NCI-H1417 treated with DMSO at 0.1 percent for 48 hours (cell line): ENCODE measurements around the gene SRPK1.
"Not testable (repeated sequence)": the region's sequence is repeated elsewhere in the genome, so short reads cannot be mapped to it uniquely, and the experiment has no call there.

Experiments
- DNase-seq: peaks from one replicate; lab custom pipeline; 2025; lab: John Stamatoyannopoulos, UW

Gene SRPK1

GRCh38 chr6:35931120-35931561 lies 10.2 kb upstream of the SRPK1 start:
- no peak for DNase-seq

- no peak for DNase-seq
These were observed 8.7 kb upstream of the SRPK1 start for GRCh38 chr6:35929601-35930000.

GRCh38 chr6:35926509-35927215 lies 5.8 kb upstream of the SRPK1 start:
- DNase-seq = no peak

- DNase-seq = no peak
These were observed 5.1 kb upstream of the SRPK1 start for GRCh38 chr6:35925961-35926360.

- DNase-seq = no peak
These were observed 3.2 kb upstream of the SRPK1 start for GRCh38 chr6:35924146-35924545.

GRCh38 chr6:35922139-35922554 lies 1.2 kb upstream of the SRPK1 start:
- DNase-seq = no peak

GRCh38 chr6:35919827-35920751 lies 809 bp downstream of the SRPK1 start:
- no peak for DNase-seq

- DNase-seq = no peak
These were observed 1.6 kb downstream of the SRPK1 start for GRCh38 chr6:35919085-35919826.

- DNase-seq = not testable (repeated sequence)
These were observed 4.0 kb downstream of the SRPK1 start for GRCh38 chr6:35916893-35917292.

GRCh38 chr6:35916056-35916455 lies 4.8 kb downstream of the SRPK1 start:
- no peak for DNase-seq

- DNase-seq = no peak
These were observed 6.4 kb downstream of the SRPK1 start for GRCh38 chr6:35914536-35914935.

- no peak for DNase-seq
These were observed 8.8 kb downstream of the SRPK1 start for GRCh38 chr6:35911871-35912653.

GRCh38 chr6:35909571-35909970 lies 11.3 kb downstream of the SRPK1 start:
- DNase-seq = not testable (repeated sequence)

- not testable (repeated sequence) for DNase-seq
These were observed 12.0 kb downstream of the SRPK1 start for GRCh38 chr6:35908753-35909401.

- DNase-seq = no peak
These were observed 13.1 kb downstream of the SRPK1 start for GRCh38 chr6:35907750-35908149.

- no peak for DNase-seq
These were observed 14.4 kb downstream of the SRPK1 start for GRCh38 chr6:35906499-35906846.

- DNase-seq = no peak
These were observed 14.9 kb downstream of the SRPK1 start for GRCh38 chr6:35905841-35906498.

GRCh38 chr6:35905141-35905785 lies 15.6 kb downstream of the SRPK1 start:
- DNase-seq = no peak

GRCh38 chr6:35903679-35904078 lies 17.2 kb downstream of the SRPK1 start:
- no peak for DNase-seq

GRCh38 chr6:35900448-35900847 lies 20.4 kb downstream of the SRPK1 start:
- no peak for DNase-seq
